GM19397 (cell line): Measurements from ENCODE around the gene LMX1B.

Source experiments
- ATAC-seq: cut with Tn5 transposase; IDR thresholded peaks from one replicate; pipeline ENCODE4 v1.9.1; 2021; ENCODE audit warnings: mild to moderate bottlenecking, moderate library complexity; ENCODE audit not compliant: unreplicated experiment

The LMX1B gene

GRCh38 chr9:126617003-126617822, 3.5 kb downstream of the LMX1B start:
- ATAC-seq: no peak

GRCh38 chr9:126617823-126618165, 4.1 kb downstream of the LMX1B start:
- ATAC-seq: no peak

GRCh38 chr9:126618190-126618584, 4.5 kb downstream of the LMX1B start:
- no peak for ATAC-seq

GRCh38 chr9:126618585-126619360, 5.0 kb downstream of the LMX1B start:
- no peak for ATAC-seq

- no peak for ATAC-seq
These were observed 5.8 kb downstream of the LMX1B start for GRCh38 chr9:126619361-126620135.

- ATAC-seq: no peak
These were observed 6.8 kb downstream of the LMX1B start for GRCh38 chr9:126620478-126620877.

- ATAC-seq: no peak
These were observed 7.6 kb downstream of the LMX1B start for GRCh38 chr9:126621061-126621918.

GRCh38 chr9:126621919-126622735, 8.4 kb downstream of the LMX1B start:
- ATAC-seq: no peak

GRCh38 chr9:126623314-126623666, 9.6 kb downstream of the LMX1B start:
- no peak for ATAC-seq

GRCh38 chr9:126623667-126624478, 10.1 kb downstream of the LMX1B start:
- ATAC-seq: no peak

GRCh38 chr9:126624479-126624826, 10.7 kb downstream of the LMX1B start:
- ATAC-seq: no peak

GRCh38 chr9:126624912-126625311, 11.2 kb downstream of the LMX1B start:
- no peak for ATAC-seq

- no peak for ATAC-seq
These were observed 11.8 kb downstream of the LMX1B start for GRCh38 chr9:126625329-126626126.

- ATAC-seq: no peak
These were observed 12.6 kb downstream of the LMX1B start for GRCh38 chr9:126626127-126626925.

GRCh38 chr9:126626926-126627233, 13.2 kb downstream of the LMX1B start:
- no peak for ATAC-seq

GRCh38 chr9:126628146-126628545, 14.4 kb downstream of the LMX1B start:
- ATAC-seq: no peak

- no peak for ATAC-seq
These were observed 15.4 kb downstream of the LMX1B start for GRCh38 chr9:126628969-126629674.
